GM23248 (cell line): Measurements from ENCODE around the gene ELL2. TPM values are rescaled to one million over a fixed set of nuclear protein-coding genes. Genes with fewer than 3 reads are reported as not detected.

Source experiments
- DNase-seq: peaks from one replicate; pipeline ENCODE4 v3.0.0-alpha.2; 2015
- H2AFZ ChIP-seq: fragments of 200-600 bp; sonication (generic); 2 replicates; pipeline ENCODE4 v1.6.1; 2016; ENCODE audit warnings: antibody characterized with exemption
- H3F3A ChIP-seq: fragments of 200-600 bp; sonication (generic); 2 replicates; pipeline ENCODE4 v1.6.1; 2016; ENCODE audit warnings: mild to moderate bottlenecking, antibody characterized with exemption, mixed run types; ENCODE audit not compliant: insufficient read depth
- H3K27ac ChIP-seq: fragments of 200-600 bp; sonication (generic); 2 replicates; pipeline ENCODE4 v1.5.1; 2016; ENCODE audit warnings: mild to moderate bottlenecking
- H3K27me3 ChIP-seq: fragments of 200-600 bp; sonication (generic); replicated peaks from 2 replicates; pipeline ENCODE4 v1.6.1; 2016; ENCODE audit warnings: mild to moderate bottlenecking; ENCODE audit not compliant: insufficient read depth
- H3K36me3 ChIP-seq: fragments of 200-600 bp; sonication (generic); 2 replicates; pipeline ENCODE4 v1.6.1; 2016; ENCODE audit warnings: low read depth, mild to moderate bottlenecking
- H3K4me1 ChIP-seq: fragments of 200-600 bp; sonication (generic); 2 replicates; pipeline ENCODE4 v1.6.1; 2016; ENCODE audit warnings: mild to moderate bottlenecking; ENCODE audit not compliant: insufficient read depth
- H3K4me2 ChIP-seq: fragments of 200-600 bp; sonication (generic); one replicate; pipeline ENCODE4 v1.6.1; 2016; ENCODE audit warnings: mild to moderate bottlenecking; ENCODE audit not compliant: unreplicated experiment
- H3K4me3 ChIP-seq: fragments of 200-600 bp; sonication (generic); 2 replicates; pipeline ENCODE4 v1.5.1; 2016; ENCODE audit warnings: mild to moderate bottlenecking
- H3K79me2 ChIP-seq: fragments of 200-600 bp; sonication (generic); 2 replicates; pipeline ENCODE4 v1.6.1; 2016; ENCODE audit warnings: mild to moderate bottlenecking; ENCODE audit not compliant: insufficient read depth
- H3K9ac ChIP-seq: fragments of 200-600 bp; sonication (generic); 2 replicates; pipeline ENCODE4 v1.6.1; 2016; ENCODE audit warnings: mild to moderate bottlenecking
- H3K9me2 ChIP-seq: fragments of 200-600 bp; sonication (generic); 2 replicates; pipeline ENCODE4 v1.6.1; 2016; ENCODE audit warnings: mixed run types, mild to moderate bottlenecking, moderate library complexity; ENCODE audit not compliant: insufficient read depth
- H3K9me3 ChIP-seq: fragments of 200-600 bp; sonication (generic); one replicate; pipeline ENCODE4 v1.6.1; 2017; ENCODE audit warnings: low read depth
- H4K20me1 ChIP-seq: fragments of 200-600 bp; sonication (generic); 2 replicates; pipeline ENCODE4 v1.6.0; 2016; ENCODE audit not compliant: insufficient read depth
- EZH2 ChIP-seq: fragments of 200-600 bp; sonication (generic); IDR thresholded peaks from 2 replicates; pipeline ENCODE4 v1.6.1; 2018; ENCODE audit warnings: antibody characterized with exemption, mild to moderate bottlenecking; ENCODE audit not compliant: insufficient read depth, poor library complexity, severe bottlenecking
- EZH2phosphoT487 ChIP-seq: fragments of 200-600 bp; sonication (generic); IDR thresholded peaks from 2 replicates; pipeline ENCODE4 v1.6.1; 2018; ENCODE audit warnings: antibody characterized with exemption, moderate library complexity, mild to moderate bottlenecking, low read depth; ENCODE audit not compliant: insufficient read depth
- WGBS, 2 experiments: methylation state at CpG; one replicate each; pipeline ENCODE4 v1.1.6; 2015 to 2017; ENCODE audit warnings: low lambda C conversion rate in 2 of 2, low coverage in 1 of 2; ENCODE audit errors: missing lambda C conversion rate in 2 of 2; 5-methylcytosine and 5-hydroxymethylcytosine counted together
- in situ Hi-C: fragments of 300-500 bp; cut with MboI; formaldehyde crosslinking; loops from 2 replicates; pipeline ENCODE4 v1.15.0; 2020
- polyA plus RNA-seq: library from polyadenylated mRNA; unstranded; fragments of >200 nt; fragmentation: Nextera tagmentation; extraction: Ambion mirVana; gene quantifications from 2 replicates; pipeline ENCODE4 v1.2.1, GENCODE V29; 2016
- total RNA-seq: library from RNA; depleted of rRNA; stranded (reverse); fragments of >200 nt; shearing (Covaris generic); gene quantifications from 2 replicates; pipeline ENCODE4 v1.2.3, GENCODE V29; 2014

The ELL2 gene
- total and polyA plus RNA-seq, 2 experiments from 2014 or later = 159 to 243 TPM

DNA sequence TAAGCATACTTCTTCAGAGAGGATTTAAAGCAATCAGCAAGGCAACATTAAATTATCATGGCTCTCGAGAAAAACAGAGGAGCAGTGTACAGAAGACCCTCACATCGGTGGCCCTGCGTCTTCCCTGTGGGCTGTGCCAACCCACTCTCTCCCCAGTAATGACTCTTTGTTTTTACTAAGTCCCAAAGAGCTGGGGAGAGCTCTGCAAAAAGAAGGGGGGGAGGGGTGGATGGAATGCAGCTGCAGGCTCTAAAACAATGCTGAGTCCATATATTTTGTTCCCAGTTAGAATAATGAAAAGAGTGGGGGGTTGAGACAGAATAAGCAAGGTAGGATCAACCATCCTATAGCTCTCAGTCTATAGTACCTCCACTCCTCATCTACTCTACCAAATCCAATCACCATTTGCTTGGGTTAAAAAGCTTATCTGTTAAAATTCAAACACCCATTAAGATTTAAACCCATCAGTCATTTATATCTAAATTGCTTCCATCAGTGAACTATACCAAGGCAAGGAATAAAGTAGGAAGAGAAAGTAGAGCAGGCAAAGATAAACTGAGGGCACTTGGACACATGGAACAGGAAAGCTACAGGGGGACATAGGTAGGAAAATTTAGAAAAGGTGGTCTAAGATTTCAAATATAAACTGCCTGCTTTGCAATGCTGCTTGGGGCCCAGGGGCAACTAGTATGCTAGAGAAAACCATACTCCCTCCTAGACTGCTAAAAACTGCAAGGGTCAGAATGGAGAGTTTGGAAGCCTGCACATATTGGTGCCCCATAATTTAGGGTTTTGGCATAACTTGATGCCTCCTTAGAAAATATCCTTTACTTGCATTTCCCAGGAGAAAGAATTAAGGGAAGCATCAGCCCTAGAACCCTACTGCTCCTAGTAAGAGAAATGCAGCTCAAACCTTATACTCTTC lies 20.6 kb downstream of the ELL2 start:
- no peaks in the 10 kb centered on the region for H3K9me3 ChIP-seq
- peak overlapping the region; percentile 62 for H3K4me2 ChIP-seq
- in situ Hi-C loops = no loop called here
- no peak overlapping the region for H2AFZ ChIP-seq
- peak overlapping the region; percentile 15 for H3K27ac ChIP-seq
- peak overlapping the region; percentile 24 for H3K4me3 ChIP-seq
- TF ChIP-seq EZH2phosphoT487 = no peak
- TF ChIP-seq EZH2 = no peak
- 95 to 100% methylated on average over 3 of the region's 3 CpGs for WGBS, 2 experiments
- H3K9me2 ChIP-seq = no peaks in the 10 kb centered on the region
- peaks cover 93% of the 10 kb centered on the region for H3F3A ChIP-seq
- H3K36me3 ChIP-seq = peaks cover 80% of the 10 kb centered on the region
- H4K20me1 ChIP-seq = peaks cover 73% of the 10 kb centered on the region; the same call in 1 of the 2 replicates
- H3K9ac ChIP-seq = no peak overlapping the region
- peaks cover 85% of the 10 kb centered on the region for H3K4me1 ChIP-seq
- peaks cover 100% of the 10 kb centered on the region for H3K79me2 ChIP-seq
- no peaks in the 10 kb centered on the region for H3K27me3 ChIP-seq
- no peak for DNase-seq

DNA sequence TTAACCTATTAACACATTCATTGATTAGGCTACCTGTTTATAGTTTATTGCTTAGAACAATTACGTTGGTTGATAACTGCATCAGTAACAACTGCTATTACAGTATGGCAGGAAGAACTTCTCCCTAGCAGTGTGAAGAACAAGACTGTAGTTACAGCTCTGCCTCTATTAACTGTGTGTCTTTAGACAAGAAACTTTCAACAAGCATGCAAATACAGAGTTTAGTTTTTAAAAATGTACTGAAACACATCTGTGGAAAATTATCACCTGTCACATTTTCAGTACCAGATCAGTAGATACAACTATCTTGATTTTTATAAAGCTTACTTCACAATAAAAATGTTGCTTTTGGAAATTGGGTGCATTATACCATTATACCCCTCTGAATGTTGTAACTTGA lies 22.2 kb downstream of the ELL2 start:
- Histone ChIP-seq H3K27me3 (no peaks in the 10 kb centered on the region), H2AFZ (no peak overlapping the region), H3K9ac (no peak overlapping the region), H3K9me3 (no peaks in the 10 kb centered on the region), H3K9me2 (no peaks in the 10 kb centered on the region), H3K79me2 (peaks cover 100% of the 10 kb centered on the region), H3K4me1 (peaks cover 85% of the 10 kb centered on the region), H3K27ac (peak overlapping the region; percentile 13; the same call in 1 of the 2 replicates), H3K4me3 (no peak overlapping the region; the same call in 1 of the 2 replicates), H3F3A (peaks cover 93% of the 10 kb centered on the region), H3K4me2 (peak overlapping the region; percentile 62), H4K20me1 (peaks cover 73% of the 10 kb centered on the region; the same call in 1 of the 2 replicates), H3K36me3 (peaks cover 87% of the 10 kb centered on the region)
- TF ChIP-seq EZH2 (no peak), EZH2phosphoT487 (no peak)
- DNase-seq = no peak
- WGBS, 2 experiments = 96 to 100% methylated on average over 1 of the region's 1 CpG
- in situ Hi-C loops = no loop called here

DNA sequence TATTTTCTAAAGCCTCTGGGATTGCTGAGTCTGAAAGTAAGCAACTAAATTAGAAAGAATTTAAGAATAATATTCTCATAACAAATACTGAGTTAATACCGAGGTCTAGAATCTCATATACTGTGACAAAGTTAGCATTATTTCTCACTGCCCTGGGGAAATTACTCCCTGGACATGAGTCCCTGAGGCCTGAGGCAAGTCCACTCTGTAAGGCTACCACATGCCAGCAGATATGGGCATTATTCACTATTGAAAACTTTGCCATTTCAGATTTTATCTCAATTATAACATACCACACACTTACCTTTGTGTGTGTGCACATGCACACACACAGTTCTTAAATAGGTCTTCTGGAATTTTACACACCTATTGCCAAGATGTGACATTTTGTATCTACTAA lies 22.9 kb downstream of the ELL2 start:
- peak overlapping the region; percentile 22 for H3K4me2 ChIP-seq
- no peaks in the 10 kb centered on the region for H3K27me3 ChIP-seq
- H4K20me1 ChIP-seq = peaks cover 78% of the 10 kb centered on the region; the same call in 1 of the 2 replicates
- H3K9ac ChIP-seq = no peak overlapping the region
- H3F3A ChIP-seq = peaks cover 95% of the 10 kb centered on the region
- H3K27ac ChIP-seq = peak overlapping the region; percentile 13; the same call in 1 of the 2 replicates
- no peak for DNase-seq
- no peaks in the 10 kb centered on the region for H3K9me3 ChIP-seq
- WGBS, 2 experiments = 90 to 100% methylated on average over 1 of the region's 1 CpG
- TF ChIP-seq EZH2 = no peak
- TF ChIP-seq EZH2phosphoT487 = no peak
- peaks cover 85% of the 10 kb centered on the region for H3K4me1 ChIP-seq
- in situ Hi-C loops = no loop called here
- no peaks in the 10 kb centered on the region for H3K9me2 ChIP-seq
- no peak overlapping the region for H2AFZ ChIP-seq
- peaks cover 100% of the 10 kb centered on the region for H3K79me2 ChIP-seq
- no peak overlapping the region for H3K4me3 ChIP-seq
- H3K36me3 ChIP-seq = peaks cover 83% of the 10 kb centered on the region

DNA sequence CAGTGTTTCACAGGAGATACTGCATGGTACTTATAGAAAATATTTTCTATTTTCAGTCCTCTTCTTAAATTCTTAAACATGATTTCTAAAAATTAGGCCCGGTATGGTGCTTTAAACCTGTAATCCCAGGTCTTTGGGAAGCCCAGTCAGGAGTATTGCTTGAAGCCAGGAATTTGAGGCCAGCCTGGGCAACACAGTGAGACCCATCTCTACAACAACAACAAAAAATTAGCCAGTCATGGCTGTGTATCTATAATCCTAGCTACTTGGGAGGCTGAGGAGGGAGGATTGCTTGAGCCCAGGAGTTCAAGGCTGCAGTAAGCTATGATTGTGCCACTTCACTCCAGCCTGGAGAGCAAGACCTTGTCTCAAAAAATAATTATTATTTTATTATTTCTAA lies 23.3 kb downstream of the ELL2 start:
- no peak overlapping the region for H3K9ac ChIP-seq
- H3K27ac ChIP-seq = peak overlapping the region; percentile 18
- H2AFZ ChIP-seq = no peak overlapping the region
- peak overlapping the region; percentile 6 for H3K4me2 ChIP-seq
- peaks cover 78% of the 10 kb centered on the region; the same call in 1 of the 2 replicates for H4K20me1 ChIP-seq
- H3K4me1 ChIP-seq = peaks cover 85% of the 10 kb centered on the region
- no peak overlapping the region for H3K4me3 ChIP-seq
- peaks cover 100% of the 10 kb centered on the region for H3K79me2 ChIP-seq
- H3K9me3 ChIP-seq = no peaks in the 10 kb centered on the region
- H3F3A ChIP-seq = peaks cover 95% of the 10 kb centered on the region
- DNase-seq = no peak
- no peaks in the 10 kb centered on the region for H3K27me3 ChIP-seq
- WGBS, 2 experiments = 96 to 100% methylated on average over 1 of the region's 1 CpG
- in situ Hi-C loops = no loop called here
- TF ChIP-seq EZH2 (no peak), EZH2phosphoT487 (no peak)
- no peaks in the 10 kb centered on the region for H3K9me2 ChIP-seq
- peaks cover 85% of the 10 kb centered on the region for H3K36me3 ChIP-seq
